GM23338 (cell line): Measurements from ENCODE around the gene LEKR1. TPM values are rescaled to one million over a fixed set of nuclear protein-coding genes. Genes with fewer than 3 reads are reported as not detected.

Experiments
- ATAC-seq: fragments of 200-7000 bp; cut with Tn5 transposase; 3 replicates; pipeline ENCODE4 v1.9.1; 2020
- DNase-seq: peaks from one replicate; pipeline ENCODE4 v3.0.0-alpha.2; 2015; ENCODE audit warnings: low spot score
- H2AFZ ChIP-seq: fragments of 200-600 bp; sonication (generic); 2 replicates; pipeline ENCODE4 v1.8.0; 2016; ENCODE audit warnings: antibody characterized with exemption, mild to moderate bottlenecking, moderate library complexity
- H3F3A ChIP-seq: fragments of 200-600 bp; sonication (generic); replicated peaks from 2 replicates; pipeline ENCODE4 v1.8.0; 2017; ENCODE audit warnings: antibody characterized with exemption, mixed run types, low read depth
- H3K27ac ChIP-seq: fragments of 200-600 bp; sonication (generic); 2 replicates; pipeline ENCODE4 v1.6.1; 2016; ENCODE audit warnings: low read depth
- H3K27me3 ChIP-seq: fragments of 200-600 bp; sonication (generic); 2 replicates; pipeline ENCODE4 v1.8.0; 2016; ENCODE audit warnings: mild to moderate bottlenecking, mixed run types, moderate library complexity; ENCODE audit not compliant: insufficient read depth
- H3K36me3 ChIP-seq: fragments of 200-600 bp; sonication (generic); 2 replicates; pipeline ENCODE4 v1.8.0; 2016; ENCODE audit warnings: mild to moderate bottlenecking; ENCODE audit not compliant: insufficient read depth
- H3K4me1 ChIP-seq: fragments of 200-600 bp; sonication (generic); 2 replicates; pipeline ENCODE4 v1.8.0; 2016; ENCODE audit warnings: mild to moderate bottlenecking, moderate library complexity; ENCODE audit not compliant: insufficient read depth
- H3K4me2 ChIP-seq: fragments of 200-600 bp; sonication (generic); 2 replicates; pipeline ENCODE4 v1.7.1; 2017; ENCODE audit warnings: mixed run types
- H3K4me3 ChIP-seq: fragments of 200-600 bp; sonication (generic); 2 replicates; pipeline ENCODE4 v1.6.1; 2016; ENCODE audit warnings: mixed run types
- H3K79me2 ChIP-seq: fragments of 200-600 bp; sonication (generic); replicated peaks from 2 replicates; pipeline ENCODE4 v1.8.0; 2017; ENCODE audit warnings: mild to moderate bottlenecking; ENCODE audit not compliant: insufficient read depth
- H3K9me2 ChIP-seq: fragments of 200-600 bp; sonication (generic); 2 replicates; pipeline ENCODE4 v1.8.0; 2017; ENCODE audit not compliant: insufficient read depth
- H4K20me1 ChIP-seq: fragments of 200-600 bp; sonication (generic); replicated peaks from 2 replicates; pipeline ENCODE4 v1.8.0; 2017; ENCODE audit warnings: mild to moderate bottlenecking; ENCODE audit not compliant: insufficient read depth
- H3K27ac Mint-ChIP-seq: 2 replicates; pipeline ENCODE4 v1.8.0; 2020; ENCODE audit warnings: inconsistent platforms, mild to moderate bottlenecking, moderate library complexity, mixed read lengths
- H3K27me3 Mint-ChIP-seq: 3 replicates; pipeline ENCODE4 v1.8.0; 2022; ENCODE audit warnings: low read depth, mild to moderate bottlenecking, moderate library complexity, mixed read lengths, inconsistent platforms; ENCODE audit not compliant: insufficient read depth, poor library complexity
- H3K36me3 Mint-ChIP-seq: 3 replicates; pipeline ENCODE4 v1.8.0; 2021; ENCODE audit warnings: low read depth, mild to moderate bottlenecking, inconsistent platforms, moderate library complexity, mixed read lengths
- H3K4me1 Mint-ChIP-seq: 3 replicates; pipeline ENCODE4 v1.8.0; 2020; ENCODE audit warnings: mild to moderate bottlenecking, inconsistent platforms, mixed read lengths
- H3K4me3 Mint-ChIP-seq: 3 replicates; pipeline ENCODE4 v1.8.0; 2021; ENCODE audit warnings: moderate library complexity, mild to moderate bottlenecking, inconsistent platforms, mixed read lengths
- H3K9me3 Mint-ChIP-seq: 3 replicates; pipeline ENCODE4 v1.8.0; 2020; ENCODE audit warnings: moderate library complexity, mild to moderate bottlenecking, inconsistent platforms, mixed read lengths
- CREB1 ChIP-seq: fragments of 250-450 bp; sonication (Bioruptor Pico); IDR thresholded peaks from 2 replicates; pipeline ENCODE4 v1.5.0; 2020; ENCODE audit warnings: low read depth, mild to moderate bottlenecking, moderate library complexity
- CTCF ChIP-seq, 2 experiments: fragments of 200-600 bp in 1 of 2; sonication (generic) in 1 of 2; conservative IDR thresholded peaks; 2 replicates each; pipeline versions ENCODE4 v1.5.1 to v1.6.1; 2016 to 2017; ENCODE audit warnings: antibody characterized with exemption in 2 of 2, low read depth in 2 of 2, mild to moderate bottlenecking in 2 of 2, moderate library complexity in 1 of 2
- ETS1 ChIP-seq: IDR thresholded peaks from 2 replicates; pipeline ENCODE4 v1.6.1; 2016; ENCODE audit warnings: antibody characterized with exemption
- EZH2 ChIP-seq: fragments of 200-600 bp; sonication (generic); IDR thresholded peaks from one replicate; pipeline ENCODE4 v1.8.0; 2017; ENCODE audit warnings: antibody characterized with exemption, mild to moderate bottlenecking, low read depth; ENCODE audit not compliant: unreplicated experiment
- EZH2phosphoT487 ChIP-seq: fragments of 200-600 bp; sonication (generic); IDR thresholded peaks from one replicate; pipeline ENCODE4 v1.8.1; 2018; ENCODE audit warnings: antibody characterized with exemption; ENCODE audit not compliant: unreplicated experiment
- JUNB ChIP-seq: IDR thresholded peaks from one replicate; pipeline ENCODE4 v1.6.1; 2016; ENCODE audit warnings: antibody characterized with exemption; ENCODE audit not compliant: unreplicated experiment
- NANOG ChIP-seq: IDR thresholded peaks from 2 replicates; pipeline ENCODE4 v1.6.1; 2016; ENCODE audit warnings: antibody characterized with exemption, borderline replicate concordance
- POLR2AphosphoS5 ChIP-seq: IDR thresholded peaks from 2 replicates; pipeline ENCODE4 v1.6.1; 2016; ENCODE audit warnings: antibody characterized with exemption, low read depth
- REST ChIP-seq: IDR thresholded peaks from one replicate; pipeline ENCODE4 v1.6.1; 2018; ENCODE audit warnings: antibody characterized with exemption; ENCODE audit not compliant: unreplicated experiment
- STAT1 ChIP-seq: IDR thresholded peaks from one replicate; pipeline ENCODE4 v1.6.1; 2016; ENCODE audit warnings: antibody characterized with exemption; ENCODE audit not compliant: unreplicated experiment
- ZNF114 ChIP-seq: fragments of 250-450 bp; sonication (Bioruptor Pico); IDR thresholded peaks from 2 replicates; pipeline ENCODE4 v1.5.0; 2020; ENCODE audit warnings: mild to moderate bottlenecking, moderate library complexity
- ZNF331 ChIP-seq: fragments of 250-450 bp; sonication (Bioruptor Pico); IDR thresholded peaks from 2 replicates; pipeline ENCODE4 v1.5.0; 2020; ENCODE audit warnings: low read depth, mild to moderate bottlenecking, moderate library complexity
- ZNF462 ChIP-seq: fragments of 250-450 bp; sonication (Bioruptor Pico); IDR thresholded peaks from 2 replicates; pipeline ENCODE4 v1.5.0; 2020; ENCODE audit warnings: mild to moderate bottlenecking, moderate library complexity
- polyA plus RNA-seq: library from polyadenylated mRNA; unstranded; fragments of >200 nt; fragmentation: Nextera tagmentation; extraction: Ambion mirVana; gene quantifications from 2 replicates; pipeline ENCODE4 v1.2.1, GENCODE V29; 2016
- total RNA-seq: library from RNA; depleted of rRNA; stranded (reverse); fragments of >200 nt; shearing (Covaris generic); gene quantifications from 2 replicates; pipeline ENCODE4 v1.2.3, GENCODE V29; 2014

Gene LEKR1
- total and polyA plus RNA-seq, 2 experiments from 2014 or later: not detected

GRCh38 chr3:156836701-156837100 lies 10.5 kb downstream of the LEKR1 start:
- H2AFZ ChIP-seq: no peak overlapping the region
- TF ChIP-seq EZH2: no peak
- TF ChIP-seq REST: no peak
- no peak for TF ChIP-seq CREB1 (CRISPR knock-in tag)
- no peak for TF ChIP-seq JUNB
- TF ChIP-seq POLR2AphosphoS5: no peak
- no peak for TF ChIP-seq STAT1
- TF ChIP-seq NANOG: no peak
- TF ChIP-seq EZH2phosphoT487: no peak
- TF ChIP-seq ETS1: no peak
- no peak for TF ChIP-seq ZNF462 (CRISPR knock-in tag)
- no peak for TF ChIP-seq CTCF (conservative IDR thresholded peaks at IDR 0.05; ENCODE audit: low read depth in 2 of 2)
- no peak for TF ChIP-seq ZNF114 (CRISPR knock-in tag)
- no peak for TF ChIP-seq ZNF331
- H3K4me2 ChIP-seq: no peak overlapping the region
- peaks cover 65% of the 10 kb centered on the region for H3K27me3 ChIP-seq
- Mint-ChIP-seq H3K27me3 (peaks cover 5% of the 10 kb centered on the region), H3K27ac (no peak overlapping the region), H3K4me3 (no peak overlapping the region), H3K9me3 (no peaks in the 10 kb centered on the region), H3K4me1 (peaks cover 53% of the 10 kb centered on the region), H3K36me3 (no peaks in the 10 kb centered on the region; the same call in 2 of the 3 replicates)
- DNase-seq (no peak), ATAC-seq (no peak)
- H3F3A ChIP-seq: no peaks in the 10 kb centered on the region
- H3K36me3 ChIP-seq: no peaks in the 10 kb centered on the region
- no peak overlapping the region for H3K27ac ChIP-seq
- H3K79me2 ChIP-seq: no peaks in the 10 kb centered on the region
- no peaks in the 10 kb centered on the region for H4K20me1 ChIP-seq
- 0 out of 2 replicates have a peak, but pooled peaks cover 4% of the 10 kb centered on the region for H3K9me2 ChIP-seq
- H3K4me1 ChIP-seq: peaks cover 36% of the 10 kb centered on the region
- no peak overlapping the region for H3K4me3 ChIP-seq
